Urinary bladder (tissue), 4 donors: Measurements from ENCODE around the gene TOP1. TPM values are rescaled to one million over a fixed set of nuclear protein-coding genes. Genes with fewer than 3 reads are reported as not detected.

Source experiments
- DNase-seq: peaks from one replicate; pipeline ENCODE4 v3.0.0-alpha.2; 2015; ENCODE audit errors: extremely low spot score
- H3K27ac ChIP-seq: one replicate; pipeline ENCODE4 v1.5.1; 2013; ENCODE audit warnings: low read depth, mild to moderate bottlenecking, moderate library complexity
- H3K36me3 ChIP-seq: one replicate; pipeline ENCODE4 v1.6.1; 2013; ENCODE audit warnings: mild to moderate bottlenecking, moderate library complexity; ENCODE audit not compliant: insufficient read depth
- H3K4me1 ChIP-seq: one replicate; pipeline ENCODE4 v1.6.1; 2013; ENCODE audit warnings: mild to moderate bottlenecking, moderate library complexity; ENCODE audit not compliant: insufficient read depth
- H3K4me3 ChIP-seq: one replicate; pipeline ENCODE4 v1.5.1; 2013; ENCODE audit warnings: low read depth, low read length
- WGBS: extraction: QIAGEN DNeasy Blood & Tissue Kit; methylation state at CpG from one replicate; pipeline ENCODE4 v1.1.7; 2013; 5-methylcytosine and 5-hydroxymethylcytosine counted together
- polyA plus RNA-seq: library from polyadenylated mRNA; stranded (reverse); fragments of 200-250 nt; gene quantifications from one replicate; pipeline ENCODE4 v1.2.3, GENCODE V29; 2013
- total RNA-seq: library from RNA; depleted of rRNA; stranded (reverse); fragments of >200 nt; gene quantifications from one replicate; pipeline ENCODE4 v1.2.3, GENCODE V29; 2014
- donor health status: healthy with polysubstance abuse.
- donor health status: healthy.

Gene TOP1
- total RNA-seq (29.2 TPM), polyA plus RNA-seq (26.9 TPM)

DNA sequence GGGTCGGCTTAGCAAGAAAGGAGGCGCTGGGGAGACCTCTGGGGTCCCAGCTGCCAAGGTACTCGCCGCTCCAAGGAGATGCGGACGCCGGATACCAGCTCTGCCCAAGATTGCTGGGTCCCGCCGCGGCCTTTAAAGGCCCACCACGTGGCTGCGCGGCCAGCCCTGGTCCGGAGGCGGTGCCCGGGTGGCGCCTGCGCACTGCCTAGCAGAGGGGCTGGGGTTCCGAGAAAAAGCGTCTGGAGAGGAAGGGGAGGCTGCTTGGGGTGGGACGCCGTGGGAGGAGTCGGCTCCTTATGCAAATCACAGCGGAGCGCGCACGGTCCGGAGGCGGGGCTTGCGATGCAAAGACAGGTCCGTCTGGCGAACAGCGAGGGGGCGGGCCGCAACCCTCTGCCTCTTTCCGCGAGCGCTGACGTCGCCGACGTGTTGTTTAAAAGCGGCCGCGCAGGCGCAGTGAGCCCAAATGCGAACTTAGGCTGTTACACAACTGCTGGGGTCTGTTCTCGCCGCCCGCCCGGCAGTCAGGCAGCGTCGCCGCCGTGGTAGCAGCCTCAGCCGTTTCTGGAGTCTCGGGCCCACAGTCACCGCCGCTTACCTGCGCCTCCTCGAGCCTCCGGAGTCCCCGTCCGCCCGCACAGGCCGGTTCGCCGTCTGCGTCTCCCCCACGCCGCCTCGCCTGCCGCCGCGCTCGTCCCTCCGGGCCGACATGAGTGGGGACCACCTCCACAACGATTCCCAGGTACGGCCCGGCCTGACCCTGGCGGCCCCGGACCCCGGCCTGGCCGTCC, at the start of gene TOP1:
TSS of gene TOP1 (plus strand) at position 464 of the 791 bp plus-strand sequence. CDS start at position 710, 246 bp downstream.
- peaks cover 5% of the 10 kb centered on the region for H3K4me1 ChIP-seq
- under 1% methylated on average over 85 of the region's 85 CpGs for WGBS

DNA sequence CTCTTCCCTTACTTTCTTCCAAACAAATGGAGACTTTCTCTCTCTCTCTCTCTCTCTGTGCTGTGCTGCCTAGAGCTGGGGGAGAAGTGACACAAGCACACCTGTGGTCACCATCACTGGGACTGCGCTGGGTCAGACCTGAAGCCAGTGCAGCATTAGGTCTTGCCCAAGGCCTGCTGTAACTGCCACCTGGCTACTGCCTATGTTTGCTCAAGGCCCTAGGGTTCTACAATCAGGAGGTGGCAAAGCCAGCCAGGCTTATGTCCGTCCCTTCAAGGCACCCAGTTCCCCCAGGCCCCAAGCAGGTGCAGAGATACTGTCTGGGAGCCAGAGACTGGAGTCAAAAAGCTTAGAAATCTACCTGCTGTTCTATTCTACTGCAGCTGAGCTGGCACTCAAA, 49.4 kb upstream of the TOP1 start:
- Histone ChIP-seq H3K36me3 (no peaks in the 10 kb centered on the region), H3K27ac (no peak overlapping the region), H3K4me3 (no peak overlapping the region), H3K4me1 (no peaks in the 10 kb centered on the region)
- DNase-seq = no peak
- WGBS = 82% methylated on average over 2 of the region's 2 CpGs

More for the DNA sequence above, at the start of gene TOP1:
- peak; percentile 97 for DNase-seq
- peak within 1 kb of the TSS; percentile 98 for H3K4me3 ChIP-seq
- H3K27ac ChIP-seq = peak within 1 kb of the TSS; percentile 98
- no peaks in the 10 kb centered on the region for H3K36me3 ChIP-seq

DNA sequence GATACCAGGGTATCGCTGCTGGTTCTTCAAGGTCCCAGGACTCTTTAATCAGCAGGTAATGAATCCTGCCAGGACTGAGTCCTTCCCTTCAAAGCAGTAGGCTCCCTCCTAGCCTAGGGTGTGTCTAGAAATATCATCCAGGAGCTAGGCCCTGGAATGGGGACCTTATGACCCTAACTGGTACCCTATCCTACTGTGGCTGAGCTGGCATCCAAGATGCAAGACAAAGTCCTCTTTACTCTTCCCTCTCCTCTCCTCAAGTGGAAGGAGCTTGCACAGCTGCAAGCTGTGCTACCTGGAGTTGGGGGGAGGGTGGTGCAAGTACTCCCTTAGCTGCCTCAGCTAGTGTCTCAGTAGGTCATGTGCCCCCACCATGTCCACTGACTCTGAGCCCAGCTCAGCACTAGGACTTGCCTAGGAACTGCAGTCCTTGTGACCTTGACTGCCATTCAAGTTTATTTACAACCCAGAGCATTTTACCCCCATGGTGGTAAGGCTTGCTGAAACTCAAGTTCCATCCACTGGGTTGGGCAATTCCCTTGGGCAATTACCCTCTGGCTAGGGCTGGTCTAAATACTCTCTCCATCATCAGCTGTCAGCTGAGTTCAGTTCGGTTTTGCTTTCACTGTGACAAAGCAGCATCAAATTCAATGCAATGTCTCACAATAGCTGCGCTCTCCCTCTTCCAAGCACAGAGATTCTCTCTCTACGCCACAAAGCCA, 48.4 kb upstream of the TOP1 start:
- 90% methylated on average over 4 of the region's 4 CpGs for WGBS
- Histone ChIP-seq H3K4me3 (no peak overlapping the region), H3K4me1 (no peaks in the 10 kb centered on the region), H3K36me3 (no peaks in the 10 kb centered on the region), H3K27ac (no peak overlapping the region)
- no peak for DNase-seq

GRCh38 chr20:40980828-40981310, 47.8 kb upstream of the TOP1 start:
- Histone ChIP-seq H3K27ac (no peak overlapping the region), H3K4me1 (no peaks in the 10 kb centered on the region), H3K36me3 (no peaks in the 10 kb centered on the region), H3K4me3 (no peak overlapping the region)
- DNase-seq = no peak
- 90% methylated on average over 6 of the region's 6 CpGs for WGBS

DNA sequence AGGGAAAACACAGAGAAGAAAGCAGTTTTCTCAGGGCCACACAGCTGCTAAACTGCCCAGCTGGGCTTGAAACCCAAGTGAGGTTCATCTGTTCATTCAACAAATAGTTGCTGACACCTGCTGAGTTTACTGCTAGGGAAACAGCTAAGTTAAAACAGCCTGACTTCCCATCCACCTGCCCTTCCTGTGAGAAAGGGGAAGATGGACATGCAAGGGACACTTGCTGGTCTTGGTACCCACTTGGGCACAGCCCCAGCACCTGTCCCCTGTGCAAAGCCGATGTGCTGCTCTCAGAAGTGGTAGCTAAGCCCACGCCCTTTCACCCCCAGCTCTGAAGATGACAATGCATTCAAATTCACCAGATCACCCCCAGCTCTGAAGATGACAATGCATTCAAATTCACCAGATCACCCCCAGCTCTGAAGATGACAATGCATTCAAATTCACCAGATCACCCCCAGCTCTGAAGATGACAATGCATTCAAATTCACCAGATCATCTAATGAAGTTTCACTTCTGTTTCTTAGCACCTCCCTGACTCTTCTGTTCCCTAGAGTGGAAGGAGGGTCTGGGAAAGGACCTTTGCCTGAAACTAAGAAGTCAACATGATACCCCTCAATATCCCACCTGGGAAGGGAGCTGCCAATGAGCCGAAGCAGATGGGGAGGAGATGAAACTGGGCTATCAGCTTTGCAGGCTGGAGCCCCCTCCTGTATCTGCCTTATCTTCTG, 46.0 kb upstream of the TOP1 start:
- Histone ChIP-seq H3K4me1 (no peaks in the 10 kb centered on the region), H3K36me3 (no peaks in the 10 kb centered on the region), H3K4me3 (no peak overlapping the region), H3K27ac (no peak overlapping the region)
- DNase-seq = no peak
- 90% methylated on average over 3 of the region's 3 CpGs for WGBS

DNA sequence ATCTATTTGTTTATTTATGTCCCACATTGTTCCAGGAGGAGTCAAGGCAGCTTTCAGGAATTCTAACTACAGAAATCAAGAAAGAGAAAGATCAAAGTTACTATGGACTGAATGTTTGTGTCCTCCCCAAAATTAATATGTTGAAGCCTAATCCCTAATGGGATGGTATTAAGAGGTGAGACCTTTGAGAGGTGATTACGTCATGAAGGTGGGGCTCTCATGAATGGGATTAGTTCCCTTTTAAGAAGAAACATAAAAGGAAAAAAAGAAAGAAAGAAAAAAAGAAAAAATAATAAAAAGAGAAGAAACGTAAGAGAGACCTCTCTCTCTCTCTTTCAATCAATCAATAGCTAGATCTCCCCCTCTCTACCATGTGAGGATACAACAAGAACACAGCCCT, 44.7 kb upstream of the TOP1 start:
- Histone ChIP-seq H3K4me1 (no peaks in the 10 kb centered on the region), H3K27ac (no peak overlapping the region), H3K4me3 (no peak overlapping the region), H3K36me3 (no peaks in the 10 kb centered on the region)
- WGBS = 92% methylated on average over 2 of the region's 2 CpGs
- DNase-seq = no peak

- H3K27ac ChIP-seq = no peak overlapping the region
Observed at GRCh38 chr20:40984496-40984895, 44.1 kb upstream of the TOP1 start.

DNA sequence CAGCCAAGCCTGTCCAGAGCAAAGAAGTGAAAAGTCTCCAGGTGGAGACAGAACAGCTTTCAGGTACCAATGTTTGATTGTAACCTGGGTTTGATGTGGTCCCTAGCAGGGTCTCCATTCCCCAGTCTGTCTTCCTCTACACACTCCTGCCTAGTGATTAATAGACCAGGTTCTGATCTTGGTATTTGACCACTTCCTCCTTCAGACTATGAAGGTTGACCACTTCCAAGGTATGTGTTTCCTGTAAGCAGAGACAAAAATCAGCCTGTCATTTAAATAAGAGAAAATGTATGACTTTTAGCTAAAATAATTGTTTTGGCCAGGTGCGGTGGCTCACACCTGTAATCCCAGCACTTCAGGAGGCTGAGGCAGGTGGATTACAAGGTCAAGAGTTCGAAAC, 41.8 kb upstream of the TOP1 start:
- H3K36me3 ChIP-seq = no peaks in the 10 kb centered on the region
- 90% methylated on average over 2 of the region's 2 CpGs for WGBS
- no peak overlapping the region for H3K4me3 ChIP-seq
- no peaks in the 10 kb centered on the region for H3K4me1 ChIP-seq
- no peak for DNase-seq
- no peak overlapping the region for H3K27ac ChIP-seq

More at GRCh38 chr20:40984496-40984895, 44.1 kb upstream of the TOP1 start:
- 90% methylated on average over 4 of the region's 4 CpGs for WGBS
- Histone ChIP-seq H3K4me3 (no peak overlapping the region), H3K4me1 (no peaks in the 10 kb centered on the region), H3K36me3 (no peaks in the 10 kb centered on the region)
- no peak for DNase-seq

- peak; percentile 70 for DNase-seq
- Histone ChIP-seq H3K4me3 (no peak overlapping the region), H3K36me3 (no peaks in the 10 kb centered on the region), H3K27ac (no peak overlapping the region), H3K4me1 (no peaks in the 10 kb centered on the region)
- WGBS = 27% methylated on average over 10 of the region's 10 CpGs
Observed at GRCh38 chr20:40990542-40991120, 38.0 kb upstream of the TOP1 start.

- no peak for DNase-seq
- Histone ChIP-seq H3K36me3 (no peaks in the 10 kb centered on the region), H3K4me1 (no peaks in the 10 kb centered on the region), H3K4me3 (no peak overlapping the region), H3K27ac (no peak overlapping the region)
- 91% methylated on average over 2 of the region's 2 CpGs for WGBS
Observed at GRCh38 chr20:40991181-40991889, 37.3 kb upstream of the TOP1 start.

- DNase-seq = no peak
- Histone ChIP-seq H3K36me3 (no peaks in the 10 kb centered on the region), H3K27ac (no peak overlapping the region), H3K4me1 (no peaks in the 10 kb centered on the region), H3K4me3 (no peak overlapping the region)
- WGBS = 97% methylated on average over 2 of the region's 2 CpGs
Observed at GRCh38 chr20:40992349-40993113, 36.1 kb upstream of the TOP1 start.

DNA sequence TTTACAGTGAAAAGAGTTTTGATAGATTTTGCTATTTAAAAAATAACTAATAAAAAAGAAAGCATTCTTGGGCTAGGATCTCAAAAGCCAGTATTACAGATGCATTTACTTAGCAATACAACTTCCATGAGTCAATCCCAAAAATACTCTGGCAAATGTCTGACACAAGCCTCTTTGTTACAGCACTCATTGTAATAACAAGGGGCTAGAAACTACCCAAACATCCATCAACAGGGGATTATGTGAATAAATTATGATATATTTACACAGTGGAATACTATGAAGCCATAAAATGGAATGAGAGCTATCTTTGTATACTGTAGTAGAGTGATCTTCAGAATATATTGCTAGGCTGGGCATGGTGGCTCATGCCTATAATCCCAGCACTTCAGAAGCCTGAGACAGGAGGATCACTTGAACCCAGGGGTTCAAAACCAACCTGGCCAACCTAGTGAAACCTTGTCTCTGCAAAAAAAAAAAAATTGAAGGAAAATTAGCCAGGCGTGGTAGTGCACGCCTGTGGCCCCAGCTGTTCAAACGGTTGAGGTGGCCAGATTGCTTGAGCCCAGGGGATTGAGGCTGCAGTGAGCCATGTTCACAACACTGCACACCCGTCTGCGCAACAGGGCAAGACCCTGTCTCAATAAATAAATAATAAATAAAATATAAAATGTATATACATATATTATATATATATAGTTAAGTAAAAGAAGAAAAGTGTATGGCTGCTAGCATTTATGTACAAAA, 34.7 kb upstream of the TOP1 start:
- H3K27ac ChIP-seq = no peak overlapping the region
- no peaks in the 10 kb centered on the region for H3K36me3 ChIP-seq
- no peak for DNase-seq
- 75% methylated on average over 5 of the region's 5 CpGs for WGBS
- no peak overlapping the region for H3K4me3 ChIP-seq
- H3K4me1 ChIP-seq = no peaks in the 10 kb centered on the region
